HCT116 (cell line): ENCODE results near the gene CRYBB1. TPM values are rescaled to one million over a fixed set of nuclear protein-coding genes. Genes with fewer than 3 reads are reported as not detected.

Source experiments
- ATAC-seq: fragments of 200-7000 bp; cut with Tn5 transposase; 2 replicates; pipeline ENCODE4 v1.9.1; 2020; ENCODE audit warnings: mild to moderate bottlenecking, moderate library complexity
- BruUV-seq: library from RNA; stranded (reverse); fragments of 400-500 nt; replicated peaks from 2 replicates; lab custom pipeline; 2021; lab: Mats Ljungman, UMichigan
- CTCF ChIA-PET: fragments of 300-600 bp; sonication (Branson Sonifier 250); formaldehyde crosslinking; loops from one replicate; lab custom pipeline; 2021; ENCODE audit warnings: antibody characterized with exemption; lab: Charles Lee
- POLR2A ChIA-PET: fragments of 300-600, 350-600 bp; sonication (Branson Sonifier 250); formaldehyde crosslinking; loops from one replicate; lab custom pipeline; 2021; ENCODE audit warnings: antibody characterized with exemption; lab: Charles Lee
- RAD21 ChIA-PET, 2 experiments: fragments of 300-600 bp; sonication (Branson Sonifier 250); formaldehyde crosslinking; loops; one replicate each; lab custom pipeline; 2023; ENCODE audit warnings: low total read pairs in 2 of 2; ENCODE audit not compliant: uncharacterized antibody in 2 of 2, unreplicated experiment in 2 of 2, low non-redundant PET in 1 of 2; lab: Charles Lee
- DNase-seq: peaks from one replicate; pipeline ENCODE4 v3.0.0-alpha.2; 2010; ENCODE audit warnings: low read depth, low spot score
- H2AFZ ChIP-seq: fragments of 200-600 bp; shearing (Covaris generic), sonication (generic); 2 replicates; pipeline ENCODE4 v1.6.1; 2017; ENCODE audit warnings: low read depth, mixed run types, mixed read lengths, antibody characterized with exemption, low read length; ENCODE audit not compliant: poor library complexity, severe bottlenecking
- H3K27ac ChIP-seq: 2 replicates; pipeline ENCODE4 v1.5.1; 2012; ENCODE audit warnings: low read depth, low read length
- H3K27me3 ChIP-seq: fragments of 200-600 bp; sonication (generic); 2 replicates; pipeline ENCODE4 v1.6.1; 2016; ENCODE audit warnings: mixed run types, low read length, mixed read lengths; ENCODE audit not compliant: insufficient read depth
- H3K36me3 ChIP-seq, 2 experiments: fragments of 200-500 bp in 1 of 2; fragments of 200-600 bp in 1 of 2; sonication (Bioruptor generic) in 1 of 2; sonication (generic) in 1 of 2; 2 replicates each; pipeline versions ENCODE4 v1.5.1 to v1.6.1; 2014 to 2016; ENCODE audit warnings: low read length in 2 of 2, inconsistent platforms in 1 of 2, mixed read lengths in 1 of 2, mixed run types in 1 of 2; ENCODE audit not compliant: insufficient read depth in 2 of 2, control insufficient read depth in 1 of 2
- H3K4me1 ChIP-seq, 2 experiments: fragments of 200-600 bp in 1 of 2; sonication (generic) in 1 of 2; 2 replicates each; pipeline versions ENCODE4 v1.5.1 to v1.6.1; 2012 to 2017; ENCODE audit warnings: low read length in 2 of 2, inconsistent platforms in 1 of 2, mild to moderate bottlenecking in 1 of 2, mixed read lengths in 1 of 2, mixed run types in 1 of 2, moderate library complexity in 1 of 2; ENCODE audit not compliant: insufficient read depth in 2 of 2, control insufficient read depth in 1 of 2
- H3K4me2 ChIP-seq: fragments of 200-600 bp; sonication (generic); 2 replicates; pipeline ENCODE4 v1.6.1; 2017; ENCODE audit warnings: mixed run types, low read length, mixed read lengths
- H3K4me3 ChIP-seq, 2 experiments: fragments of 200-600 bp in 1 of 2; sonication (generic) in 1 of 2; replicated peaks in 1 of 2; 2 replicates each; pipeline ENCODE4 v1.5.1; 2011 to 2016; ENCODE audit warnings: low read length in 2 of 2, control low read depth in 1 of 2, low read depth in 1 of 2, mild to moderate bottlenecking in 1 of 2, mixed read lengths in 1 of 2, mixed run types in 1 of 2
- H3K79me2 ChIP-seq: fragments of 200-600 bp; sonication (generic); 2 replicates; pipeline ENCODE4 v1.6.1; 2017; ENCODE audit warnings: mild to moderate bottlenecking, mixed run types, low read length, moderate library complexity, mixed read lengths; ENCODE audit not compliant: insufficient read depth
- H3K9ac ChIP-seq: fragments of 200-600 bp; sonication (generic); 2 replicates; pipeline ENCODE4 v1.6.1; 2016; ENCODE audit warnings: low read length, mixed read lengths
- H3K9me2 ChIP-seq: fragments of 200-600 bp; sonication (generic), shearing (Covaris generic); 2 replicates; pipeline ENCODE4 v1.6.1; 2017; ENCODE audit warnings: mixed run types, mild to moderate bottlenecking, moderate library complexity; ENCODE audit not compliant: insufficient read depth
- H3K9me3 ChIP-seq, 2 experiments: fragments of 200-500 bp in 1 of 2; fragments of 200-600 bp in 1 of 2; sonication (Bioruptor generic) in 1 of 2; sonication (generic) in 1 of 2; 2 replicates each; pipeline ENCODE4 v1.6.1; 2014 to 2017; ENCODE audit warnings: low read length in 2 of 2, mixed read lengths in 2 of 2, inconsistent platforms in 1 of 2, low read depth in 1 of 2, mild to moderate bottlenecking in 1 of 2, mixed run types in 1 of 2, moderate library complexity in 1 of 2; ENCODE audit not compliant: control insufficient read depth in 1 of 2, insufficient read depth in 1 of 2
- H4K20me1 ChIP-seq: fragments of 200-600 bp; sonication (generic), shearing (Covaris generic); 2 replicates; pipeline ENCODE4 v1.6.1; 2017; ENCODE audit warnings: mixed run types, mild to moderate bottlenecking, moderate library complexity; ENCODE audit not compliant: insufficient read depth
- CEBPB ChIP-seq: IDR thresholded peaks from 2 replicates; pipeline ENCODE4 v1.6.1; 2012; ENCODE audit warnings: low read depth
- CTCF ChIP-seq, 3 experiments: fragments of 200-600 bp in 1 of 3; sonication (generic) in 1 of 3; IDR thresholded peaks in 2 of 3; conservative IDR thresholded peaks in 1 of 3; 2 replicates each; pipeline ENCODE4 v1.5.1; 2012 to 2017; ENCODE audit warnings: low read depth in 2 of 3, low read length in 2 of 3, antibody characterized with exemption in 1 of 3, borderline replicate concordance in 1 of 3, control low read depth in 1 of 3, mild to moderate bottlenecking in 1 of 3, mixed read lengths in 1 of 3, mixed run types in 1 of 3, moderate library complexity in 1 of 3; ENCODE audit not compliant: insufficient read depth in 1 of 3
- EGR1 ChIP-seq: IDR thresholded peaks from 2 replicates; pipeline ENCODE4 v1.6.1; 2012; ENCODE audit warnings: low read depth
- EZH2 ChIP-seq: fragments of 200-600 bp; sonication (generic); IDR thresholded peaks from 2 replicates; pipeline ENCODE4 v1.6.1; 2017; ENCODE audit warnings: antibody characterized with exemption, mixed run types
- EZH2phosphoT487 ChIP-seq: fragments of 200-600 bp; IDR thresholded peaks from 2 replicates; pipeline ENCODE4 v1.6.1; 2018; ENCODE audit warnings: antibody characterized with exemption, borderline replicate concordance
- JUND ChIP-seq: IDR thresholded peaks from 2 replicates; pipeline ENCODE4 v1.6.1; 2012
- POLR2A ChIP-seq: IDR thresholded peaks from 2 replicates; pipeline ENCODE4 v1.7.0; 2011; ENCODE audit warnings: borderline replicate concordance; ENCODE audit not compliant: insufficient read depth, insufficient read length; ENCODE audit errors: extremely low read depth
- RAD21 ChIP-seq: IDR thresholded peaks from 2 replicates; pipeline ENCODE4 v1.6.1; 2012; ENCODE audit warnings: low read depth, mild to moderate bottlenecking
- SIN3A ChIP-seq: IDR thresholded peaks from 2 replicates; pipeline ENCODE4 v1.6.1; 2012; ENCODE audit warnings: low read depth
- SP1 ChIP-seq: IDR thresholded peaks from 2 replicates; pipeline ENCODE4 v1.6.1; 2012; ENCODE audit warnings: low read depth
- SRF ChIP-seq: IDR thresholded peaks from 2 replicates; pipeline ENCODE4 v1.6.1; 2012; ENCODE audit warnings: low read depth
- TCF7L2 ChIP-seq: IDR thresholded peaks from 2 replicates; pipeline ENCODE4 v1.7.0; 2011; ENCODE audit warnings: borderline replicate concordance, inconsistent platforms; ENCODE audit not compliant: insufficient read depth, insufficient read length; ENCODE audit errors: extremely low read depth
- YY1 ChIP-seq: IDR thresholded peaks from 2 replicates; pipeline ENCODE4 v1.6.1; 2011; ENCODE audit warnings: low read length, low read depth, moderate library complexity, mild to moderate bottlenecking; ENCODE audit not compliant: insufficient replicate concordance; ENCODE audit errors: extremely low read depth
- ZFX ChIP-seq: fragments of 450-650 bp; IDR thresholded peaks from 2 replicates; pipeline ENCODE4 v1.6.1; 2017
- intact Hi-C: fragments of 100-400 bp; cut with micrococcal nuclease; formaldehyde crosslinking; loops from 2 replicates; pipeline ENCODE4 v1.10.0; 2022
- total RNA-seq: library from RNA; stranded (reverse); gene quantifications from one replicate; pipeline ENCODE4 v1.2.1, GENCODE V29; 2021; ENCODE audit not compliant: unreplicated experiment
- TF ChIP-seq, protein P1 (sequence below): IDR thresholded peaks from 2 replicates; pipeline ENCODE4 v1.6.1; 2012; ENCODE audit warnings: low read depth
- TF ChIP-seq, protein P2 (sequence below): IDR thresholded peaks from 2 replicates; pipeline ENCODE4 v1.6.1; 2012

The CRYBB1 gene
- total RNA-seq, 1 experiment from 2014 or later, result not detected

- TF ChIP-seq, protein P1, sequence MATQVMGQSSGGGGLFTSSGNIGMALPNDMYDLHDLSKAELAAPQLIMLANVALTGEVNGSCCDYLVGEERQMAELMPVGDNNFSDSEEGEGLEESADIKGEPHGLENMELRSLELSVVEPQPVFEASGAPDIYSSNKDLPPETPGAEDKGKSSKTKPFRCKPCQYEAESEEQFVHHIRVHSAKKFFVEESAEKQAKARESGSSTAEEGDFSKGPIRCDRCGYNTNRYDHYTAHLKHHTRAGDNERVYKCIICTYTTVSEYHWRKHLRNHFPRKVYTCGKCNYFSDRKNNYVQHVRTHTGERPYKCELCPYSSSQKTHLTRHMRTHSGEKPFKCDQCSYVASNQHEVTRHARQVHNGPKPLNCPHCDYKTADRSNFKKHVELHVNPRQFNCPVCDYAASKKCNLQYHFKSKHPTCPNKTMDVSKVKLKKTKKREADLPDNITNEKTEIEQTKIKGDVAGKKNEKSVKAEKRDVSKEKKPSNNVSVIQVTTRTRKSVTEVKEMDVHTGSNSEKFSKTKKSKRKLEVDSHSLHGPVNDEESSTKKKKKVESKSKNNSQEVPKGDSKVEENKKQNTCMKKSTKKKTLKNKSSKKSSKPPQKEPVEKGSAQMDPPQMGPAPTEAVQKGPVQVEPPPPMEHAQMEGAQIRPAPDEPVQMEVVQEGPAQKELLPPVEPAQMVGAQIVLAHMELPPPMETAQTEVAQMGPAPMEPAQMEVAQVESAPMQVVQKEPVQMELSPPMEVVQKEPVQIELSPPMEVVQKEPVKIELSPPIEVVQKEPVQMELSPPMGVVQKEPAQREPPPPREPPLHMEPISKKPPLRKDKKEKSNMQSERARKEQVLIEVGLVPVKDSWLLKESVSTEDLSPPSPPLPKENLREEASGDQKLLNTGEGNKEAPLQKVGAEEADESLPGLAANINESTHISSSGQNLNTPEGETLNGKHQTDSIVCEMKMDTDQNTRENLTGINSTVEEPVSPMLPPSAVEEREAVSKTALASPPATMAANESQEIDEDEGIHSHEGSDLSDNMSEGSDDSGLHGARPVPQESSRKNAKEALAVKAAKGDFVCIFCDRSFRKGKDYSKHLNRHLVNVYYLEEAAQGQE, result no peak
- TF ChIP-seq EZH2 (no peak), POLR2A (no peak)
These were observed 13.5 kb upstream of the CRYBB1 start (continued) for GRCh38 chr22:26631282-26631681.

- ChIA-PET POLR2A (no interaction called here), CTCF (no interaction called here), RAD21 (no interaction called here)
- Histone ChIP-seq H3K36me3 (no peaks in the 10 kb centered on the region), H3K4me3 (no peak overlapping the region), H3K9me3 (no peaks in the 10 kb centered on the region), H3K27me3 (no peaks in the 10 kb centered on the region), H3K79me2 (no peaks in the 10 kb centered on the region), H3K9ac (no peak overlapping the region), H3K4me1 (no peaks in the 10 kb centered on the region), H3K27ac (no peak overlapping the region), H3K9me2 (no peaks in the 10 kb centered on the region), H3K4me2 (no peak overlapping the region), H4K20me1 (no peaks in the 10 kb centered on the region), H2AFZ (no peak overlapping the region)
- intact Hi-C loops, result no loop called here
- no TSS peak for BruUV-seq
- TF ChIP-seq RAD21, result no peak
- TF ChIP-seq SP1, result no peak
- TF ChIP-seq EGR1, result no peak
- no peak for TF ChIP-seq EZH2
- TF ChIP-seq, protein P2, sequence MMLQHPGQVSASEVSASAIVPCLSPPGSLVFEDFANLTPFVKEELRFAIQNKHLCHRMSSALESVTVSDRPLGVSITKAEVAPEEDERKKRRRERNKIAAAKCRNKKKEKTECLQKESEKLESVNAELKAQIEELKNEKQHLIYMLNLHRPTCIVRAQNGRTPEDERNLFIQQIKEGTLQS, result no peak
- no peak for TF ChIP-seq YY1
- TF ChIP-seq TCF7L2, result no peak
- no peak for TF ChIP-seq JUND
- TF ChIP-seq CTCF (IDR thresholded peaks at IDR 0.05 in 2 of 3, conservative IDR thresholded peaks at IDR 0.05 in 1 of 3; ENCODE audit: borderline replicate concordance in 1 of 3, insufficient read depth in 1 of 3, low read depth in 2 of 3, low read length in 2 of 3), result no peak
- TF ChIP-seq ZFX, result no peak
- no peak for TF ChIP-seq POLR2A
- no peak for TF ChIP-seq CEBPB
- TF ChIP-seq SRF, result no peak
- no peak for TF ChIP-seq EZH2phosphoT487
- TF ChIP-seq SIN3A, result no peak
- DNase-seq (no peak), ATAC-seq (no peak)
These were observed 12.3 kb upstream of the CRYBB1 start for GRCh38 chr22:26629988-26630761.
